HG03439 (cell line): ENCODE measurements around the gene SESTD1.

Experiments
- ATAC-seq: cut with Tn5 transposase; IDR thresholded peaks from one replicate; pipeline ENCODE4 v1.9.1; 2021; ENCODE audit warnings: mild to moderate bottlenecking, moderate library complexity; ENCODE audit not compliant: unreplicated experiment

The SESTD1 gene

DNA sequence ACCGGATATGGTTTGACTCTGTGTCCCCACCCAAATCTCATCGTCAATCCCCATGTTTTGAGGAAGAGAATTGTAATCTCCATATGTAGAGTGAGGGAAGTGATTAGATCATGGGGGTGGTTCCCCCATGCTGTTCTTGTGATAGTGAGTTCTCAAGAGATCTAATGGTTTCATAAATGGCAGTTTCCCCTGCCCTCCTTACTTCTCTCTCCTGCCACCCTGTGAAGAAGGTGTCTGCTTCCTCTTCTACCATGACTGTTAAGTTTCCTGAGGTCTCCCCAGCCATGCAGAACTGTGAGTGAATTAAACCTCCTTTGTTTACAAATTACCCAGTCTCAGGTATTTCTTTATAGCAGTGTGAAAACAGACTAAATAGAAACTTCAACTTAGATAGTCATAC, 69.5 kb downstream of the SESTD1 start:
- no peak for ATAC-seq

DNA sequence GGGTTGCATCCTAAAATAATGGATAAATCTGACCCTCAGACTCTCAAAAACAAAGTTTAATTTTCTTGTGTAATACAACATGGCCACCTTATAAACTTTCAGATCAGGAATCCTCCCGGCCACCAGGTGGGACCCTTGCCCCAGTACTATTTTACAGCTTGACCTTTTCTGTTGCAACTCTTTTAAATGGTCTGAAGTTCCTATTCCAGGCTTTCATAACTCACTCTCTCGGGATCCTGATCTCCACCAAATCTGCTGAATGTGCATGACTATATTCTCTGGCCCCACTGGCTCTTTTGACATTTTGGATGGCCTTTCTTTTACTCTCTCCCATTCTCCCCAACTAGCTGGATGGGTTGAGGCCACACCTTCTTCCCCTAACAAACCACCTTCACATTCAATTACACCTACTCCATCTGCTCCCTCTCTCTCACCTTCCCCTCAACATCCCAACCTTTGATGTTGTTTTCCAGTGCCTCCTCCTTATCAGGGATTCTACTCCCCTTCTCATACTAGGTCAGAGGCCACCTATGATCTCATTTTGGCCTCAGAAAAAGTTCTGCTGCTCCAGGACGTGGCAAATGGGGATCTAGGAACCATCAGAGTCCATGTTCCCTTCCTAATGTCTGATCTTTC, 70.8 kb downstream of the SESTD1 start:
- ATAC-seq, result no peak

DNA sequence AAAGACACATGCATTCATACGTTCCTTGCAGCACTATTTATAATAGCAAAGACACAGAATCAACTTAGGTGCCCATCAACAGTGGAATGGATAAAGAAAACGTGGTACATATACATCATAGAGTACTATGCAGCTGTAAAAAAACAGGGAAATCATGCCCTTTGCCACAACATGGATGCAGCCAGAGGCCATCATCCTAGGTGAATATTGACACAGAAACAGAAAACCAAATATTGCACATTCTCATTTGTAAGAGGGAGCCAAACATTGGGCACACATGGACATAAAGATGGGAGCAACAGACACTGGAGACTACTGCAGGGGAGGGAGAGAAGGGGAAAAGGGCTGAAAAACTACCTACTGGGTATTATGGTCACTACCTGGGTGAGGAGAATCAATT, 73.5 kb downstream of the SESTD1 start:
- no peak for ATAC-seq

DNA sequence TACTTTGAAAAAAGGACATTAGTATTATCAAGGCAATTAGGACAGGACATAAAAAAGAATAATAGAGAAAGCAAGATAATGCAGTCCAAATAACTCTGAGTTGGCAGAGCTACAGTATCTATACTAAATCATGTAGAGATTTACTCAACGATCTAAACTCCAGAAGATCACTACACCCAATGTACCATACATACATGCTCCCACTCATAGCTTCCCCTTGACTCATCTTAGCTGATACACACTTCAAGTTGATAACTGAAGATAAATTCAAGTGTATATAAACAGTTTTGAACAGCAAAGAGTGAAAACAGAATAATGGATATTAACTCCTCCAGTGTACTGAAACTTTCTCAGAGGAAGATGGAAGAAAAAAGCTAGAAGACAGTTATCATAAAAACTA, 78.5 kb downstream of the SESTD1 start:
- ATAC-seq, result no peak

DNA sequence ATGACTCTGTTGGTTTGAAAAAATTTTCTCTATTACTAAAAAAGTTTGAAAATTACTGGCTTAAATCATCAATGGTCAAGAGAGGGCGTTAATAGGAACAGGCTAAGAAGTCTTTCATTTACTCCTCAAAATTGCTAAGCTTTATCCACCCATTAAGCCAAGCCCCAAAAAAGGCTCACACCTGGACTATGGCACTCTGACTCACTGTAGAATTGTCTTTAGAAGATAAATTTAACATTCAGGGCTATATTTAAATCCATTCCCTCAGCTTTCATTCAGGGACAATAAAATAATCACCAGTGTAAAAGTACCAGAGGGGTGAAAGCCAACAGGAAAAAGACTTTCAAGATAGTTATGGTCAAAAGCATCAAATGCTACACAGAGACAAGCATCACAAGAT, 80.0 kb downstream of the SESTD1 start:
- ATAC-seq, result no peak

DNA sequence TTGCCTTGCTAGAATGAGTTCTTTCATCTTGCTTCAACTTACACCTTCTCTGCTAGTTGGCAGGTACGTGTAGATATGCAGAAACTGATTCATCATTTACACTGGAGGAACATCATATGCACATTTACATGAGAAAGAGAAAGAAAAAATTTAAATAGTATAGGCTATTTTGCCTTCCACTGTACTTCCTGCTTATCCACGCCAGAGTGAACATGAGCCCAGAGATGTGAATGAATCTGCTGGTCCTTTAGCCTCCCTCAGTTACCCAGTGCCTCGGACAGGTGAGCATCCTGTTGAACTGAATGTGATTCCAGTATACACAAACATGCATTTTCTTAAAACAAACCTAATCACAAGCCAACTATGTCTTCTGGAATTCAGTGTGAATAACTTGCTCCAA, 83.6 kb downstream of the SESTD1 start:
- no peak for ATAC-seq

DNA sequence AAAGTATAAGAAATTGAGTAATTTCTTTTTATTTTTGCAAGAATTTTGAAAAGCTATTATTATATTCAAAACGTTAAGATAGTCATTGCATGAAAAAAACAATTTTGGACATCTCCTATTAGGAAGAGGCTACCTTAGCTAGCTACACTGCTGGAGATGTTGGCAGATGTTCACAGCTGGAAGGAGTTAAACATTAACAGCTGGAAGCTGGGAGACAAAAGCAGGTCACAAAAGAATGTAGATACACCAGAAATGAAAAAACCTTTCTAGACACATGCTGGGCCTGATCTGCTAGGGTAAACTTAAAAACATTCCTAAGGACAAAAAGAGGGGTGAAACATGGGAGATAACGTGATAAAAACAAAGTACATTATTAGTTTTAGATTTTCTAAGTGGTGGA, 84.4 kb downstream of the SESTD1 start:
- ATAC-seq, result no peak

DNA sequence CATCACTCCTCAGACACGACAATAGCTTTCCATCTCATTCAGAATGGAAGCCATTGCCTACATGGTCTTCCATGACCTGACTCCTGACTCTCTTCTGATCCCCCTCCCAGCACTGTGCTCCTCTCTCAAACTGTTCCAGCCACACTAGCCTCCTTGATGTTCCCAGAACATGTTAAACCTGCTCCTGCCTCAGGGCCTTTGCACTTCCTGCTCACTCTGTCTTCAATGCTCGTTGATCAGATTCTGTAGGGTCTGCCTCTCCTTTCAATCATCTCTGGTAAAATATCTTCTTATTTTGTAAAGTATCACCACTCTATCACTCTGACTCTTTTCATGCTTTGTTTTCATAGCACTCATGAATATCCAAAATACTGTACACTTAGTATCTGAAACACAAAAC, 84.9 kb downstream of the SESTD1 start:
- ATAC-seq, result no peak

DNA sequence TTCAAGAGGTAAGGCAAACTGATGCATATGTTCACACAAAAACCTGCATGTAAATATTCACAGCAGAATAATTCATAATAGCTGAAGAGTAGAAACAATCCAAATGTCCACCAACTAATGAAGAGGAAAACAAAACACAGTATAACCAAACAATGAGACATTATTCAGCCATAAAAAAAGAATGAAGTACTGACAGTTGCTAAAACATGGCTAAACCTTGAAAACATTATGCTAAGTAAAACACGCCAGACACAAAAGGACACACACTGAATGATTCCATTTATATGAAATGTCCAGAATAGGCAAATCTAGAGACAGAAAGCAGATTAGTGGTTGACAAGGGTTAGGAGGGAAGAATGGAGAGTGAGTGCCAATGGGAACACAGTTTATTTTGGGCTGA, 86.9 kb downstream of the SESTD1 start:
- no peak for ATAC-seq

DNA sequence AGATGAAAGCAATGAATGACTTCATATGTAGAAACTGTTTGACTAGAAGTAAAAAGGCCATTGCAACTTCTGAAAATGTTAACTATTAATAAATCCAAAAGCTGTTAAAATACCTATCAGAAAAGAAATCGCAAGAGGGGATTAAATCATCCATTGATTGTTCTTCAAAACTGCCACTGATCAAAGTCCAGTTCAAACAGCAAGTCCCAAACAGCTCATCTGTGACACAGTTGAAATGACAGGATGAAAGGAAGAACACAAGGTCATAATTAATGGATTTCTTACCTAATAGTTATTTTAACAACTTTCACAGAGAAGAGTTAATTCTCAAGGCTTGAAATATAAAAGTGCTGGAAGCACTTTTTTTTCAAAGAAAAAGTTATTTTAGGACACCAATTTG, 90.4 kb downstream of the SESTD1 start:
- ATAC-seq, result no peak

DNA sequence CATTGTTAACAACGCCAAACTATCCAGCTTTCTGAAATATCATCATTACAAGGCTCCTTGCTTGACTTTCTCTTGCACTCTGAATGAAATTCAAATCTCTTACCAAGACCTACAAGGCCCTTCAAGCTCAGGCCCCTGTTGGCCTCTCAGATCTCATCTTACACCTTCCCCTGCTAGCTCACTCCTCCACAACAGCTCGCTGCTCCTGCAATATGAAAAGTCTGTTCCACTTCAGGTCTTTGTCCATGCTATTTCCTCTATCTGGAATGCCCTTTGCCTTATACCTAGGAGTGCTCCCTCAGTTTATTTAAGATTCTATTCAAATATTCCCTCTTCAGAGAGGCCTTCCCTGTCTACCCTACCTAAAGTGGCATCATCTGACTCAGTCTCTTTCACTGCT, 91.7 kb downstream of the SESTD1 start:
- no peak for ATAC-seq

DNA sequence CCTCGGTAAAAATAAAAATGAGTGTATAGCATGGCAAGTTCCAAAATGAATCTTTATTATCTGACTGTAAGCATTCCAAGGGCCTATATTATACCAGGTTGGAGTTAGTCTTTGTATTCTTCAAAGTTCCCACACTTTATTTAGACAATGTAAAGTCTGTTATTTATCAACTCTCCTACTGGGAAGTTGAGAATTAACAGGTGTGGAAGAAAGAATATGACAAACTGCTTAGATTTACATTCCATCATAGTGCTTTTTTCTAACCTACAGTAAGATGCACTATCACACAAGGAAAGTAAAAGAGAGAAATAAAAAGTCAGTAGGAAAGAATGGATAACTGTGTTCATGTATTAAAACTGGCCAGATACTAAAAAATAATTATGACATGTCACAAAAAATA, 93.3 kb downstream of the SESTD1 start:
- ATAC-seq, result no peak

DNA sequence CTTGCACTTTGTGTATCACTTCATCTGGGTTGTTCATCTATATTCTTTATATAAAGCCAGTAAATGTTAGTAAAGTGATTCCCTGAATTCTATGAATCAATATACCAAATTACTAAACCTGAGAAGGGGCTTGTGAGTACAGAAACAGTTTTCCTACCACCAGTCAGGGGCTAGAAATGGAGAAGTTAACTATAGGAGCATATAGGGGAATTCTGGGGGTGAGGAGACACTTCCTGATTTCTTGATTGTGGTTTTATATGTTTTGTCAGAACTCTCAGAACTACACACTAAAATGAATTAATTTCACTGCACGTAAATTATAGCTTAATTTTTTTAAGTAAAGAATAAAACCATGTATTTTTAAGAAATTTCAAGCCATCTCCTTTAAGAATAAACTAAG, 93.7 kb downstream of the SESTD1 start:
- ATAC-seq, result no peak

DNA sequence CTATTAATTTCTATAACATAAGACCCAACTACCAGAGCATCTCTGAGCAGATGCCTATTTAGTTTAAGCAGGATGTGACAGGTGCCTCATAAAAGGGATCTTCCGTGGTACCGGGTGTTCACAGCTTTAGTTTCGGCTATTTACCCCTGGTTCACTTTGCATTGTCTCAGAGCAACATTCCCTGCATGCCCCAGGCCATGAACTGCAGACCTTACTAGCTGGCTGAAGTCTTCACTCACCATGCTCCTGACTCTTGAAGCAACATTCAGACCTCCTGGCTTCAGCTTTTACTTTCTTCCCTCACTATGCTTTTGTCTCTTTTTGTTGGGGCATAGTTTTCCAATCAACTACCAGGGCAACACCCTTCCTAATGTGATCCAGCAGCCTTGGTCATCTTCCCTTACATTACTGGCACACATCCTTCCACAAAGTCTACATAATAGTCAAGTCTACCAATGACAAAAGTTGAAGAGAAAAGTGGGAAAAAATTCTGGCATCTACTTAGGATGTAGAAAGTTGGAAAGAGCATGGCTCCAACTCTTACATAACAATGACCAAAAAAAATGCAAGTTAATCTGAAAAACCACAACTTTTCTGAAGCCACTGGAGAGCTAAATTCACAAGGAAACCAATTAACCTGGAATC, 99.2 kb downstream of the SESTD1 start:
- no peak for ATAC-seq

DNA sequence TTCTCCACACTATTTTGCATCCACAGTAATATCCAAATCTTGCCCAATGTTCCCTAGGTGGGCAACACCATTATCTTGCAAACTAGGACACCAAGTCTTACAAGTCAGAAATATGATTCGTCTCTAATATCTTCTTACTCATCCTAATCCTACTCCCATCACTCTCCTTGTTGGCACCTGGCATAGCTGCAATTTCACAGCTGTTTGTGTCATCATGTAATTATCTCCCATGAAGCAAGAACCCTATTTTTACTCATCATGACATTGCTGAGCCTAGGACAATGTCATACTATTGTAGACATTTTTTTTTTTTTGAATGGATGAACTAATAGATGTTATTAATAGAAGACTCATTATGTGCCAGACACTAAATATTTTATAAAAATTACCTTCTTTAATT, 123.4 kb downstream of the SESTD1 start:
- no peak for ATAC-seq

DNA sequence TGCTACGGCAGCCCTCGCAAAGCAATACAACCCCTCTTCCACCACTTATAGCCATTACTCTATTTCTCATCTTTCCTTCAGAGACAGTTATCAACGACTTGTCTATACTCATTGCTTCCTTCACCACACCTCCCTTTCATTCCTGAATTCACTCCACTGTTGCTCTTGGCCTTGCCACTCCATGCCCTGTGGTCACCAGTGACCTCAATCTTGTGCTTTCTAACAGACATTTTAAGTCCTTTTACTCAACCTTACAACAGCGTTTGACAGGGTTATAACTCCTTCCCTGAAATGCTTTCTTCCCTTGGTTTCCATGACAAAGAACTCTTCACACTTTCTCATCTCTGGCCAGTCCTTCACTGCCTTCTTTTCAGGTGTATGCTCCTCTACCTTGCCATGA, 124.1 kb downstream of the SESTD1 start:
- ATAC-seq, result no peak

DNA sequence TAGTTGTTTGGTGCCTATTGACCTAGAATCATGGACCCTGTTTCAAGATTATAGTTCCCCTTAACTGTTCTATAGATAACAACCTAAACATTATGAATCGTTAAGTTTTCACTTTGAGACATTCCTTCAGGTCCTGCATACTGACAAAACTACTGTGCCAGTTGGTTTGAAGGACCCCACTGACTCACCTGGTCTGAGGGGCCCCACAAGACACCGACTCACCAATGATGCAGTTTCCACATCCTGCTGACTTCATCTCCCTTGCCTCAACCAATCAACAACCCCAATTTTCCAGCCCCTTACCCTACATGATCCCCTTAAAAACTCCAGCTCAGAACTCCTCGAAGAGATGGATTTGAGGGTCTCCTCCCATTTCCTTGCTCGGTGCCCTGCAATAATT, 125.1 kb downstream of the SESTD1 start:
- ATAC-seq, result no peak

DNA sequence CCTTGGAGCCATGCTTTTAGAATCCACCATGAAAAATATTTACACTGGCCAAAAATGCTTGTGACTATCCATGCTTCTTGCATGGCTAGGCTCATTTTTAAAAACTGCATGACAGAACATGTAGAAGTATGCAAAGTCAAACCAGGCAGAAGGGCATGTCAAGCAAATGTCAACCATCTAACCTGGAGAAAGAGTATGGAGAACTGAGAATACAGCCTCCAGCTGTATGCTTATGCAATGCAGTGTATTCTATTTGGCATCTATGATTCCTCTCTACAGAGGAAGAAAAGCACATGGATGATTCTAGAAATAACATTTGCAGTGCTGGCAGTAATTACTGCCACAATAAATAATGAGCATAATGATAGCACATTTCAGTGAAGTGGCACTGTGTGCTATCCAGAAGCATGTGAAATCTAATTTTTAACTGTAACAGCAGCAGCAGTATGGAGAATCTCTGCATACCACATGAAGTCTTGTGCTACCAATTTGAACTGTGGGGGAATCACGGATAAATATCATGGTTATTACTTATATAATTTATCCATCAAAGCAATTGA, 127.4 kb downstream of the SESTD1 start:
- ATAC-seq, result no peak

DNA sequence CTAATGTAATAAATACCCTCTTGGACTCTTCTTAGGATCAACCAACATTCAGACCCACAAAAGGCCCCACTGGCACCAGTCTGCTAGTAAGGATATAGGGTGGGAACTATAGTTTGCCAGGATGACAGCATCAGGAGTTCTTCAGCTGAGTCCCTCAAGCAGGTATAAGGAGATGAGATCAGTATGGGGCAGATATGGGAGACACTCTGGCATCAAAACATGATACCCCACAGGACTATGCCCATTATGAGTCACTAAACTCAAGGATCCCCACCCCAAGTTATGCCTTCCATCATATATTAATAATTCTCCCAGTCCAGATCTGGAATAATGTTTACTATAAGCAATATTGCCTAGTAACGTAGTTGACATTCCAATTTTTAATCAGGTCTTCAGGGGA, 131.6 kb downstream of the SESTD1 start:
- ATAC-seq, result no peak

DNA sequence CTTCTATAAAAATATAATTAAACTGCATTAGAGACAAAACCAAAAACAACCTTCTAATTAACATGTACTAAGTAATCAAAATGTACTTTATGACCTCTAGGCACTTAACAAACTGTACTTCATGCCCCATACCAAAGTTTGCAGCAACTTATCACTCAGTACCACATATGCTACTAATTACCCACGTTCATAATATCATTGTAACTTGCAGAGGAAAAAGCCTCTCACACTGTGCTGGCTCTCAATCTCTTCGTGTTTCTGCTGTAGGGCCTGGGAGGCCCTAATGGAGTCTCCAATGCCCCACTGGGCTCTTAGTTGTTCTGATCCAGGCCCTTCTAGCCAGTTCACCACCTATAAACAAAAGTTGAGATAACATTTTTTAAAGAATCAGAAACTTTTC, 132.6 kb downstream of the SESTD1 start:
- ATAC-seq, result no peak

DNA sequence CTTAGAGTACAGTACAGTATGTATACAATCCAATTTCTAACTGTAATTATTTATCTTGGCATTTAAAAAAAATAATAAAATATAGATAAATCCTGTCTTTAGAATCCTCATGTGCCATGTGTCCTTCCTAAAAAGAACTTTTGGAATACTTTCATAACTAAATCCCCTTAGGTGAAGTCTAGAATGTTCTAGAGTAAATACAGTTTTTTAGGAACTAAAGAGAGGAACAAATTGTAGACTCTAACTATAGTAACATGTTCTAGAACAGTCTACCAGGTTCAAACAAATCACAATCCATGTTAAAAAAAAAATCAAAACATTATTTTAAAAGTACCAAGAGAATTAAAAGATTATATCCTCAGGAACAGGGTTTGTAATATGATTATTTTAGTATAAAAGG, 134.1 kb downstream of the SESTD1 start:
- no peak for ATAC-seq

DNA sequence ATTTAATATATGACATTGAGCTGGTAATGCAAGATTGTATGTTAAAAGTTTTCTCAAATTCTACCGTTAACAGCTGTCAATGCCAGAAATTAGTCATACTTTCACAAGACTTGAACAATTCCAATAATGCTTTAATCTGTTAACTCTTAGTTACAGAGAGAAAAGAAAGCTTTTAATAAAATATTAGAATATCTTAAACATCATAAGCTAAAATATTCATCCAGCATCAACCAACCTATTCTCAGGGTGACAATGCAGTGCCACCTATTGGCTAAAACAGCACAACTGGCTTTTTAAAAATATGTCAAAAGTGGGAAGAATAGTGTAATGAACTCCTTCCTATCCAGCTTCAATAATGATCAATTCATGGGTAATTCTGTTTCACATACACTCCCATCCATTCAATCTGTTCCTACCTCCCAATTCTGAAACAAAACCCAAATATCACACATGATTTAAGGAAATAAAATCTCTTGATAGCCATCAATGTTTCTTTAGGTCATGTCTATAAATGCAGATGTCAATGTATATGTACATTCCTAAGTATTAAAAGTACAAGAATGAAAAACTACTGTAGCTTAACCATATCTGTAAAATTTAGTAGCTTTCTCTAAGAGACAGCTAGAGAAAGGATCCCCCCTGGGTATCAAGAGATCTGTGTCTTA, 134.9 kb downstream of the SESTD1 start:
- no peak for ATAC-seq
